Right kidney (tissue), 1 donor: ENCODE measurements around the gene NCOA1.
"Not testable (repeated sequence)": the region's sequence is repeated elsewhere in the genome, so short reads cannot be mapped to it uniquely, and the experiment has no call there.

Experiments
- DNase-seq: peaks from one replicate; pipeline ENCODE4 v3.0.0-alpha.2; 2016

The NCOA1 gene

GRCh38 chr2:24792874-24793760 lies 302.1 kb downstream of the NCOA1 start, which contains the start of the genes CENPO and PTRHD1:
CENPO (plus strand) TSS chr2:24793425; CDS start chr2:24793920, 495 bp downstream.
PTRHD1 (minus strand) TSS chr2:24793391; CDS start chr2:24793377, 14 bp downstream.
- peak; percentile 100 for DNase-seq

DNA sequence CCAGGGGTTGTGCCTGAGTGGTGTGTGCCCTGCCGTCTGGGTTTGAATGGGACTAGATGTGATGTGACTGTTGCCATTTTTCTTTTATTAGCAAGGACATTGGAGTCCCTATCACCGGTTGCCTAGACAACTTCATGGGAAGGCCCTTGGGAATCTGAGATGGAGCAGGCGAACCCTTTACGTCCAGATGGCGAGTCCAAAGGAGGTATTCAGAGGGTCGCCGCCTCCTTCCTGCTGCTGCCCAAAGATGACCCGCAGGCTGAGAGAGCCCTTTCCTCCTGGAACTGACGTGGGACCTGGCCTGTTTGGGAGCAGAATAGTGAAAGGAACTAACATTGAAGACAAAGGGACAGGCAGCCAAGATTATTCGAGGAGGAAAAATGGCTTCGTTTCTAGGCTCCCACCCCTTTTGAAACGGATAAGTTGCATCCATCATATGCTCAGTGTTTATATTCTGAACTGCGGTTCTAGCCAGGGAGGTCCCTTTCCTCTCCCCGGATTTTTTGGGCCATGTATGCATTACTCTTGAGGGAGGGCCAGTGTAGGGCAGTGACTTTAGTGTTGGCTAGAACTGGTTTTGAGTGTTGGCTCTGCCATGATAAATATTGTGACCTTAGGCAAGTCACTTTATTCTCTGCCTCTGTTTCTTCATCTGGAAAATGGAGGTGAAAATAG lies 302.8 kb downstream of the NCOA1 start:
- no peak for DNase-seq

GRCh38 chr2:24797644-24798043 lies 306.6 kb downstream of the NCOA1 start:
- no peak for DNase-seq

DNA sequence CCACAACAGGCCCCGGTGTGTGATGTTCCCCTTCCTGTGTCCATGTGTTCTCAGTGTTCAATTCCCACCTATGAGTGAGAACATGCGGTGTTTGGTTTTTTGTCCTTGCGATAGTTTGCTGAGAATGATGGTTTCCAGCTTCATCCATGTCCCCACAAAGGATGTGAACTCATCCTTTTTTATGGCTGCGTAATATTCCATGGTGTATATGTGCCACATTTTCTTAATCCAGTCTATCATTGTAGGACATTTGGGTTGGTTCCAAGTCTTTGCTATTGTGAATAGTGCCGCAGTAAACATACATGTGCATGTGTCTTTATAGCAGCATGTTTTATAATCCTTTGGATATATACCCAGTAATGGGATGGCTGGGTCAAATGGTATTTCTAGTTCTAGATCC lies 309.4 kb downstream of the NCOA1 start:
- not testable (repeated sequence) for DNase-seq

DNA sequence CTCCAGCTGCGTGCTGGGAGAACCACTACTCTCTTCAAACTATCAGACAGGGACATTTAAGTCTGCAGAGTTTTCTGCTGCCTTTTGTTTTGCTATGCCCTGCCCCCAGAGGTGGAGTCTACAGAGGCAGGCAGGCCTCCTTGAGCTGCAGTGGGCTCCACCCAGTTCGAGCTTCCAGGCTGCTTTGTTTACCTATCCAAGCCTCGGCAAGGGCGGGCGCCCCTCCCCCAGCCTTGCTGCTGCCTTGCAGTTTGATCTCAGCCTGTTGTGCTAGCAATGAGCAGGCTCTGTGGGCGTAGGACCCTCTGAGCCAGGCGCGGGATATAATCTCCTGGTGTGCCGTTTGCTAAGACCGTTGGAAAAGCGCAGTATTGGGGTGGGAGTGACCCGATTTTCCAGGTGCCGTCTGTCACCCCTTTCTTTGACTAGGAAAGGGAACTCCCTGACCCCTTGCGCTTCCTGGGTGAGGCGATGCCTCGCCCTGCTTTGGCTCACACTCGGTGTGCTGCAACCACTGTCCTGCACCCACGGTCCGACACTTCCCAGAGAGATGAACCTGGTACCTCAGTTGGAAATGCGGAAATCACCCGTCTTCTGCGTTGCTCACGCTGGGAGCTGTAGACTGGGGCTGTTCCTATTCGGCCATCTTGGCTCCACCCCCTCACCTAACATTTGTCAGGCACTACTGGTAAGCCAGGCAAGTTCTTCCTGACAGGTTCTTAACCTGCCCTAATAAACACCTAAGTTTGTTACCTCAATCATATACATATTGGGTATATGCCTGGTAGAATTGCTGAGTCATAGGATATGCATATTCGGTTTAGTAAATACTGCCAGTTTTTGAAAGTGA lies 315.0 kb downstream of the NCOA1 start:
- not testable (repeated sequence) for DNase-seq

DNA sequence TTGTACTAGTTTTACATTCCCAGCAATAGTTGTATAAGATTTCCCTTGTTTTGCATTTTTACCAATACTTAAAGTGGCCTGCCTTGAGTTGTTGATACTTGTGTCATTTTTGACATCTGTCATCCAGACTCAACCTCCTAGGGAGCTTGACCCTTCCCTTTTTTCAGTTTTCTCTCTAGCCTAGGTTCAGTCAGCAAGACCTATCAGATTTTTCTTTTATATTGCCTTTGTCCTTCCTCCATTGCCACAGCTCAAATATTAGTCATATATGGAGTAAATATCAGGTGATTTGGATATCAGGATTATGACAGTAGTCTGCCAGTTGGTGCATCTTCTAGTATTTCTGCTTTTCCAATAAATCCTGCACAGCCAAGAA lies 315.6 kb downstream of the NCOA1 start:
- DNase-seq, result no peak

DNA sequence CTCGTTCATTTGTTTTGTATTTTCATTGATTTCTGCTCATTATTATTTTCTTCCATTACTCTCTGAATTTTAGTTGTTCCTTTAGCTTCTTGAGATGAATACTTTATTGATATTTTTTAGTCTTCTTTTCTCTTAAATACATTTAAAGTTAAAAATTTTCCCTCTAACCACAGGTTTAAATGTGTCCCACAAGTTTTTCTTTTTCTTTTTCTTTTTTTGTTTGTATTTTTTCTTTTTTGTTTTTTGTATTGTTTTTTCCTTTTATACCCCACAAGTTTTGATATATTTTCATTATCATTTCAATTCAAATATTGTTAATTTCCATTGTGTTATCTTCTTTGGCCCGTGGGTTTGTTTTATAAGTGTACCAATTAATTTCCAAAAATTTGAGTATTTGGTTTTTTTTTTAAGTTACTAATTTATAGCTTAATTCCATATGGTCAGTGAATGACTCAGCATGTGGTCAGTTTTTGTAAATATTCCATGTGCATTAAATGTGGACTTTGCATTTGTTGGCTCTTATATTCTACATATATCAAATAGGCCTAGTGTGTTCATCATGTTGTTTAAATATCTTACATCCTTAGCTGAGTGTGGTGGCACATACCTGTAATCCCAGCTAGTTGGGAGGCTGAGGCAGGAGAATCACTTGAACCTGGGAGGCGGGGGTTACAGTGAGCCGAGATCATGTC lies 318.4 kb downstream of the NCOA1 start:
- DNase-seq, result no peak

DNA sequence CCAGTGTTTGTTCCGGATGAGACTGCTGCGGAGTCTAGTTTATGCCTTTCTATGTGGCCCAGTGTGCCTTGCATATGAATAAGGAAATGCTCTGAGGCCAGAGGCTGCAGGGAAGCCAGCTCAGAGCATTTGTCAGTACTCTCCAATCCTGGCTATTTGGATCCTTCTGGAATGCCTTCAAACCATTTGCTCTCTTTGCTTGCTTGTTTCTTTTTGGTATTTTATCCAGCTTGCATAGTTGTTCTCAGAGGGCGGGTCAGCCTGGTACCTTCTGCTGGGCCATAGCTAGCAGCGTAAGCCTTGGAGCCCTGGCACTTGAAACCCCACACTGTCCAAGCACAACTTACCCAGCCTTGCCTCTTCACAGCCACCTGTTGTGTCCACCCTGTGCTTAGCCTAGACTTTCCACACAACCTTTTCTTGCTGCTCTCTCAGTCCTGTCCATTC lies 322.7 kb downstream of the NCOA1 start:
- DNase-seq, result no peak

DNA sequence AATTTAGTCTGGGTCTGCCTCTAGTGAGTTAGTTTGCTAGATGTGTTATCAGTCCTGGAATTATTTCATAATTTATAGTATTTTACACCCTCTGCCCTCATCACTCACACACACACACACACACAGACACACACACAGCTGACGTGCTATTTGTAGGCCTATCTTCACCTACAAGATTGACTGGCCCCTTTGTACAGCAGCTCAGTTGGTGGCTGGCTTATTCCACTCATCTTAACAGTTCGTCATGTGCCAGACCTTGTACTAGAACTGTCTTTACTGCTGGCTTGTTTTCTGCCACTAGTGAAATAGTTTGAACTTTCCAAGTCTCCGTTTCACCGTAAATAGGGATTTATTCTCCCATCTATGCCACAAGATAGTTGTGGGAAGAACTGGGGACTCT lies 323.5 kb downstream of the NCOA1 start:
- no peak for DNase-seq

GRCh38 chr2:24815171-24815570 lies 324.1 kb downstream of the NCOA1 start:
- DNase-seq, result no peak

- no peak for DNase-seq
These were observed 325.4 kb downstream of the NCOA1 start for GRCh38 chr2:24816404-24816803.

GRCh38 chr2:24816884-24817283 lies 325.8 kb downstream of the NCOA1 start:
- no peak for DNase-seq

DNA sequence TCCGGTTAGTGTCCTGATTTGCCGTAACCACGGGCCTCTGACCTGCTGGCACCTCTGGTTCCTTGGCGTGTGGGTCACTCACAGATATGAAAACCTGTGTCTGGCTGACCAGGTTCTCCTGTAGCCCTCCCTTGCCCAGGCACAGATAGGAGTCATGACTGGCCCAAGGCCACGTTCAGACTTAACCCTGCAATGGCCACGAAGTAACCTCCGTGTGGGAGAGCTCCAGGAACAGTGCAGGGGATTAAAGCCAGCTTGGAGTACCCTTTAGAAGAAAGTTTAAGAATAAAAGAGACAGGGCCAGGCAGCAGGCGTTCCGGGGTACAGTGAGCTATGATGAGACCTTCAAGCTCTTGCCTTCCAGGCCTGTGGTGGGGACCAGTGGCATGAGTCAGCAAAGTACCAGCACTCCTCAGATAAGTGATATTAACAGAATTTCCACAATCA lies 327.7 kb downstream of the NCOA1 start:
- no peak for DNase-seq

GRCh38 chr2:24819442-24820174 lies 328.6 kb downstream of the NCOA1 start:
- no peak for DNase-seq

GRCh38 chr2:24820175-24820513 lies 329.1 kb downstream of the NCOA1 start:
- DNase-seq, result no peak
